Amniotic stem cell (primary cell): Measurements from ENCODE around the gene NSFL1C.

ENCODE experiments used
- DNase-seq: peaks from one replicate; lab custom pipeline; 2025; lab: John Stamatoyannopoulos, UW

NSFL1C gene

DNA sequence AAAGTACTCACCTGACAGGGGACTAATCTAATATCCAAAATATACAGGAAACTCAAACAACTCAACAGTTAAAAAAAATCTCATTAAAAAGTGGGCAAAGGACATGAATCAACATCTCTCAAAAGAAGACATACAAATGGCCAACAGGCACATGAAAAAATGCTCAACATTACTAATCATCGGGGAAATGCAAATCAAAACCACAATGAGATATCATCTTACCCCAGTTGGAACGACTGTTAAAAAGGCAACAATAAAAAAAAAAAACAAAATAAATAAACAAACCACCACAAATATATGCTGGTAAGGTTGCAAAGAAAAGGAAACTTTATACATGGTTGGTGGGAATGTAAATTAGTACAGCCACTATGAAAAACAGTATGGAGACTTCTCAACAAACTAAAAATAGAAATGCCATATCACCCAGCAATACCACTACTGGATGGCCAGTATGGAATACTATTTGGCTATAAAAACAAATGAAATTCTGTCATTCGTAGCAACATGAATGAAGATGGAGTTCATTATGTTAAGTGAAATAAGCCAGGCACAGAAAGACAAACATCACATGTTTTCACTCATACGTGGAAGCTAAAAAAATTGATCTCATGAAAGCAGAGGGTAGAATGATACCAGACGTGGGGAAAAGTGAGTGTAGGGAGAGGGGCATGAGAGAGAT is 17.9 kb upstream of the NSFL1C start:
- DNase-seq, result no peak

DNA sequence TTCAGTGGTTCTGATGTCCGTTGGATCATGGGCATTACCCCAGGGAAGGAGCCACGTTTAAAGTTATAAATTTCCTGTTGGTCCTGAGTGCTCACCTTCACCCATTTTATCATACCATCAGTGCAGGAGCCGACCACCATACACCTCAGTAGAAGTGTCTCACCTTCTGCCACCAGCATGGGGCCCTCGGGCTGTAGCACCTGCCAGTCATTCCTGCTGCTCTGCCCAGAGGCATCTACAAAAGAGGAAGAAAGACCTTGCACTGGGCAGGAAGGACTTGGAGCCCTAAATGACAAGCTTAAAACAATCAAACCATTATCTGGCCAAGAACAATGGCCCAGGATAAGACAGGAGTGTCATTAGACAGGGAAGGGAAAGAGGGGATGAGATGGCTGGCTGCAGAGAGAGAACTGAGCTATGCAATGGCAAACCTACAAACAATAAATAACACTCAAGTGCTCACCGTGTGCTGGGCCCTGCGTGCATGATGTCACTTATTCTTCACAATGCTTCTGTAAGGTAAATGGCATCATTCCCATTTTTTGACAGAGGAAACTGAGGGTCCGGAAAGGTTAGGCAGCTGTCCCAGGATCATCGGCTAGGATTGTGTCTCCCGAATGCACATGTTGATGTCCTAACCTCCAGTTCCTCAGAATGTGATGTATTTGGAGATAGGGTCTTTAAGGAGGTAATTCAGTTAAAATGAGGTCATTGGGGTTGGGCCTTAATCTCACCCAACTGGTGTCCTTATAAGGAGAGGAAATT is 13.4 kb upstream of the NSFL1C start:
- no peak for DNase-seq

DNA sequence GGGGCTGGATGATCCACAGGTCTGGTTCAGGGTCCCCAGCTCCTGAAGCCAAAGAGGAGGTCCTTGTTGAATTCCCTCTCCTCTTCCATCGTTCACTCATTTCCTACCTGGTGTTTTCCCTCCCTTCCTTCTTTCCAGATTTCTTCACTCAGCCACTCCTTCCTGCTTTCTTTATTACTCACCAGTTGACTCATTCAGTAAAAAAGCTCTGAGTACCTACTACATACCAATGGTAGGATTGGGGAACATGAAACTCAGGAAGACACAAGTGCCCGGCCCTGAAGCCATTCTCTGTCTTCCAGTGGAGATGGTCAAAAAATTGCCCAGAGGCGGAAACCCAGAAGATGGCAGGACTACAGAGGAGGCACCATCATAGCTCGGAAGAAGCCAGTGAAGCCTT is 11.9 kb upstream of the NSFL1C start:
- DNase-seq, result peak; percentile 33

DNA sequence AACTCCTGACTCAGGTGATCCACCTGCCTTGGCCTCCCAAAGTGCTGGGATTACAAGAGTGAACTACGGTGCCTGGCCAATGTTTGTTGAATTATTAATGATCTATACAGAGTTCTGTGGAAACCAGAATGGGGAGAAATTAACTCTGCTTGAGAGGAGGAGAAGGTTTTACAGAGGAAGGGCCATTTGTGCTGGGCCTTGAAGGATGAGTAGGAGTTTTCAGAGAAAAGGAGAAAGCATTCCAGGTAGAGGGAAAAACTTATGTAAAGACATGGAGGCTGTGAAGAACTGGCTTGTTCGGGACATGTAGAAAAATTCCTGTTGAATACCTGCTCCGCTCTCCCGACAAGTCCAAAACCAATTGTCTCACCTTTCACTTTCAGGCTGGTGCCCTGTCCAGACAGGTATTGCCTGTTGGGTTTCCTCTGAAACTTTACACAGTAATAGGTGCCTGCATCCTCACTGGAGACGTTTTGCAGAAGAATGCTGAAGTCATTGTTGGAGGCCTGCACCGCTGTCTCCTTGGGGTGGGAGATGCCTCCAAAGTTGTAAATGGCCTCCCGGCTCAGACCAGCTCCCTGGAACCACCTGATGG is 11.3 kb upstream of the NSFL1C start:
- DNase-seq, result no peak

DNA sequence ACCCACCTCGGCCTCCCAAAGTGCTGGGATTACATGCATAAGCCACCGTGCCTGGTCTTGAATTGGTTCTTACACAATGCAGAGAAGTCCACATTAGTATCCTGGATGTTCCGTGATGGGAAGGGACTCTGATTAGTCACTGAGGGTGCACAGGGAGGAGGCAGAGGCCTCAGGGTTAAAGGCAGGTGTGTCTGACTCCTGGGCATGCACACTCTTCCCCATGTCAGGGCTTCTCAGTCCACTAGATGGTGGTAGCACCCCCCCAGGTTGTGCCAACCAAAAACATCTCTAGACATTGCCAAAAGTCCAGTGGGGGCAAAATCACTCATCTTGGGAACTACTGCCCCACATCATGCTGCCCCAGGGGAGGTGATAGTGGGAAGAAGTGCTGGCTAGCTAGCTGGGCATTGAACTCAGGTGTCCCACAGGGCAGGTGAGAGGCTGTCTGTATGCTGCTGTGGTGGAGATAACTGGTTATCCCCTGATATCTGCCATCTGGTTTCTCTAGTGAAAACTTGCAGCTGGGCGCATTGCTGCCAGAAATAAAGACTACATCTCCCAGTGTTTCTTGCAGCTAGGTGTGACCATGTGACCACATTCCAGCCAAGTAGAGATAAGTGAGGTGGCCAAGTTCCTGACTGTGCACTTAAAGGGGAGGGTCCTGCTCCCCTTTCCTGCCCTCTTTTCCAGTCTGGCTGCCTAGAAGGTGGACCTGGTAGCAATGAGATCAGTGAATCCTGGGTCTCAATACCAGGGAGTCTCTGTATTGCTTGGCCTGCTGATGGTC is 8.4 kb upstream of the NSFL1C start:
- no peak for DNase-seq

DNA sequence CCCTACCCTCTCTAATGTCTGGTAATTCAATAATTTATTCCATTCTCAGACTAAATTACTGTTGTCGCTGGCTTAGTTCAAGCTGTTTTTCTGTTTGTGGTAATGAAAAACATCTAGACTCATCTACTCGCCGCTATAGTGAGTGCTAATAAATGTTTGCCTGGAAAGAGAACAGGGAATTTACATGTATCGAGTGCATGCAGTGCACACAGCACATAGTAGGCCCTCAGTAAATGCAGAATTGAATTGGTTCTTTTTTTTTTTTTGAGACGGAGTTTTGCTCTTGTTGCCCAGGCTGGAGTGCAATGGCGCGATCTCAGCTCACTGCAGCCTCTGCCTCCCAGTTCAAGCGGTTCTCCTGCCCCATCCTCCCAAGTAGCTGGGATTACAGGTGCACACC is 7.7 kb upstream of the NSFL1C start:
- DNase-seq, result no peak

DNA sequence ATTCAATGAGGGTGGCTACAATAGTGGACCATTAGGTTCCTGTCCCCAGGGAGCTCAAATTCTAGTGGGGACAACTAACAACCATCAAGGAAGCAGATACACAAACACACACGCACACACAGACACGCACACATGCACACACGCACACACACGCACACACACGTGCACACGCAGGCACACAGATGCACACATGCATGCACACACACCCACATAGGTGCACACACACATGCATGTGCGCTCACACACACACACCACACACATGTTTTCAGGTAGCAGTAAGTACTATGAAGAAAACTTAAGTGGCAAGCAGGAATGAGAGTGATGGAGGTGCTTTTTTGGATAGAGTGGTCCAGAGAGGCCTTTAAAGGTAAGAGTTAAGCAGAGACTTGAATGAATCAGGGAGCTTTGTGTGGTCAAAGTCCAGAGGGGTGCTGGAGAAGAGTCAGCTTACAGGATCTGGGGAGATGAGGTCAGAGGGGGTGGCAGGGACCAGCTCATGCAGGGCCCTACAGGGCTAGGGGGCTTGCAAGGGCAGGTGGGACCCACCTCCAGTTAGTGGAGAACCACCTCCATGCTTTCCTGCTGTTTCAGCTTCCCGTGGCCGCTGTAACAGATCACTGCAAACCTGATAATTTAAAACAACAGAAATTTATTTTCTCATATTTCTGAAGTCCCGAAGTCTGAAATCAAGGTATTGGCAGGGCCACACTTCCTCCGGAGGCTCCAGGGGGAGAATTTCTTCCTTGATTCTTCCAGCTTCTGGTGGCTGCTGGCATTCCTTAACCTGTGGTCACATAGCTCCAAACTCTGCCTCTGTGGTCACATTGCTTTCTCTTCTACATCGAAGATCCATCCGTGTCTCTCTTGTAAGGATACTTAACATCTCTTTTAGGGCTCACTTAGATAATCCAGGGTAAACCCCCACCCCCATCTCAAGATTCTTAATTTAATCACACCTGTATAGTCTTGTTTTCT is 6.9 kb upstream of the NSFL1C start:
- DNase-seq, result no peak

DNA sequence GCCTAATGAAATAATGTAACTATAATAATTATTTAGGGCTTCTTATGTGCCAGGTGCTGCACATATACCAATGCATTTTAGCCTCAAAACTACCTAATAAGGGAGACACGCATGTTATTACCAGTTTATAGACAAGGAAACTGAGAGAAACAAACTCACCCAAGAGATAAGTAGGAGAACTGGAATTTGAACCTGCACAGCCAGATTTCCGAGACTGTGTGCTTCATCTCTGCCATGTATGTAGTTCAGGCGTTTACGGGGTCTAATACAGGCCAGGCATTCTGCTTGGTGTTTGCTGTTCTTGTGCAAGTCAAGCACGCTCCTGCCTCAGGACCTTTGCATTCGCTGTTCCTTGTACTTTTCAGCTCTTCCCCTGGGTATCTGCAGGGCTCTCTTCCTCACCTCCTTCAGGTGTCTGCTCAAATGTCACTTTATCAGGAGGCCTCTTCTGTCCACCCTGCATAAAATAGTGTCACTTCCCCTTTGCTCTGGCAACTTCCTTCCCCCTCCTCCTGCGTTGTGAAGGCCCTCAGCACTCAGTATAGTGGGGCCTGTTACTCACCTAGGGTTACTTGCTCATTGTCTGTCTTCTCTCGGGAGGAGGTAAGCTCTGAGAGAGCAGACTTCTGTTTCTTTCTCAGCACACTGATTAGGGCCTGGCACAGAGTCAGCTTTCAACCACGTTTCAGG is 6.1 kb upstream of the NSFL1C start:
- no peak for DNase-seq

DNA sequence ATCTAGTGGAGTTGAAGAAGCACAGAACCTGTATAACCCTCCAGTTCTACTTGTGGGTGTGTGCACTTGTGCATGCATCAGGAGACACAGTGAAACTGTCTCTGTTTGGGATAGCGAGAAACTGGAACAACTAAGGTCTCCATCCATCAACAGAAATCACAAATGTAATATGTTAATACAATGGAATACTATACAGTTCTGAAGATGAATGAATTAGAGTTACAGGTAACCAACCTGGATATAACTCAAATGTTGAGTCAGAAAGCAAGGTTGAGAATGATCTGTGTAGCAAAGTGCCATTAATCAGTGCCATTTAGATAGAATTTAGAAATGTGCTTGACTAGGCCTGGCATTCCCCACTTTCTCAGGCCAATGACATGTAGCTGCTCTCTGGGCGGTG is 4.6 kb upstream of the NSFL1C start:
- DNase-seq, result no peak

DNA sequence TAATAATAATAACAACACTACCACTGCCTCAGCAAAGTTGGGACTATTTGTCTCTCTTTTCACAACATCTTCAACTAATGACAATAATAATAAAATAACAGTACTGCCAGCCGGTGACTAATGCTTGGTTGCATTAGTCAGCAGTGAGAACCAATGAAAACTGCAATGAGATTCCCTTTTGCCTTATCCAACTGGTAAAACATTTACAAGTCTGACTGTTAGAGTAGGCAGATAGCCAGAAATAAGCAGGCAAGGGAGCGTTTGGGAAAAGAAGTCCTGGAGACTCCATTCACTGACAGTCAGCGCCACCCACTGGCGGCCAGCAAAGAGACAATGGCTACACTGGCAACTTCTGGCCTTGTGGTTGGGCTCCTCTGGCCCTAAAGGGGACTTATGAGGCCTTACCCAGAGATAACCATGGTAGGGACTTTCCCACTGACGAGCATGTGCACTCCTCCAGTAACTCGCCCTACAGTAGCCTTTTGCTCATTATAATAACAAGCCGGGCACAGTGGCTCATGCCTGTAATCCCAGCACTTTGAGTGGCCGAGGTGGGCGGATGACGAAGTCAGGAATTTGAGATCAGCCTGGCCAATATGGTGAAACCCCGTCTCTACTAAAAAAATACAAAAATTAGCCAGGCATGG is 3.4 kb upstream of the NSFL1C start:
- DNase-seq, result peak; percentile 96

DNA sequence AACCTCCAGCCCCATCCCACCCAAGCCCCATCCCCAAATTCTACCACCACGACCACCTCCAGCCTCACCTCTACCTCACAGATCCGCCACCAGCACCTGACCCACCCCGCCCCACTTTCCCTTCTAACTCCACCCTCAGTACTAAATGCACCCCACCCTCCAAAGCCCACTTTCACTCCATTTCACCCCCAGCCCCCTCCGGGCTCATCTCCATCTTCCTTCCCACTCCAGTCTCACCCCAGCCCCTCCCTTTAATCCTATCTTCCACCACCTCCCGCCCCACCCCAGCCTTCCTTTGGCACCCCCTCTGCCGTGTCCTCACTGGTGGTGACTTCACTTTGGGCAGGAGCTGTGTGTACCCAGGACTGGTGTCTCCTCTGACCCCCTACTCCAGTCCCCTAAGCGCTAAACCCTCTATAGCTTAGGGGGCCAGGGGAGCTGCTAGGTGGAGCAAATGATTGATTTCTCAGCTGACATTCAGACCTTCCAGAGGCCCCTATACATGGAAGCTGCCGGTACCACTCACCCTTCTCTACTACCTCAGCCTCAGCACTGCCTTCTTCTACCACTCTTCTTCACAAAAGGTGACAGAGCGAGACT is 2.8 kb upstream of the NSFL1C start:
- no peak for DNase-seq

DNA sequence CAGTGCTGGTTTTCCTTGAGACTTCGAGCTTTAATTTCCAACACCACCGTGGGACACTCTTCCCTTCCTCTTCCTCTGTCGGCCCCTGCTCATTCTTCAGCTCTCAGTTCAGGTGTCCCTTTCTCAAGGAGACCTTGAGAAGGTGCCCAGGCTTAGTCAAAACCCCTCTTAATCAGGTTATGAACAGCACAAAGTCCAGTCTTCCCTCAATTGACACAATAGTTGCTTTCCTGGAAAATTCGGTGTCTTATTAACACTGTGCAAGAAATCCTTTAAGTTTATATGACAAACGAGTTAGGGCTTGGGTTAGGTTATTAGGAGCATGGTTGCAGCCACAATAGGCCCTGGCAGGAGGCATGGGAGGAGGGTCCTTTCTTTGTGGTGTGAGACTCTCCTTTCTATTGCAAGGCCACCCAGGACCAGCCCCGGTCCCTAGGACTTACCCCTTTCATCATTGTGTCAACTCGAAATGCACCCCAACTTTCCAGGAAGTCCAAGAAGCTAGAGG is 1.5 kb upstream of the NSFL1C start:
- DNase-seq, result no peak

DNA sequence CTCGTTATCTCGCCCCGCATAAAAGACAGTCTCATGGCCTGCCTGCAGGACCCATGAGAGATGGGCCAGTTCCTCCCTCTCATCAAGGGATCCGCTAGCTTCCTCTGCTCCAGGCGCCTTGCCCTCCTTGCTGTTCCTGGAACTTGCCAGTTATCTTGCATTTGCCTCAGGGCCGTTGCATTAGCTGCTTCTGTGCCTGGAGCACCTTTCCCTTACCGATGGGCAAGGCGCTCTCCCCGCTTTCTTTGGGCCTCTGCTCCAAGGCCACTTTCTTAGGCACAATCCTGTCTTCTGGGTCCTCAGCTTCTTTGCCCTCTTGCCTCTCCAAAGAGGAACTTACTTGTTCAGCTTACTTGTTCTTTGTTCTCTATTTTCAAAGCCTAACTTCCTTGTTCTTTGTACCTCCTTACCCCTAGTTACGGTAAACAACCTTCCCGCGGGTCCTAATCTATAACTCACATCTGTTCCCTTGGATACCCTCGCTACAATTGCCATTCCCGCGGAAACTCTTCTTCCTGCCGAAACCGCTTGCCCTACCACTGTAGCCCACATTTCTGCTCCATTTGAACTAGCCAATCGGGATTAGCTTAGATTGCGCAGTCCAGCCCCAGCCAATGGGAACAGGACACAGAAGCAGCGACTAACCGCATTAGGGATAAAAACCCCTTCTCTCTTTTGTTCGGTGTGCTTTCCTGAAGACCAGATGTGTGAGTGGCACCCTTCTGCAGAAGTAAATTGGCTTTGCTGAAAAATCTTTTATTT is 887 bp upstream of the NSFL1C start:
- no peak for DNase-seq

DNA sequence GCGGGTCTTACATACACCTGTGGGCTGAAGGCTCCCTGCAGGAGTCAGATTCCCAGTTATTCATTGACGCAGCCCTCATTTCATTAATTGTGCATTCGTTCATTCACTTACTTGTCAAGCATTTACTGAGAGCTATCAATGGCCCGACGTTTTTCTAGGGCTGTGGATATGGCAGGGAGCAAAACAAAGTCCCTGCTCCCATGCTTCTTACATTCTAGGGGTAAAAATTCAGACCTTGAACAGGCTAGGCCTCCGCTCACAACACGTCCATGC is 369 bp upstream of the NSFL1C start:
- DNase-seq, result no peak

DNA sequence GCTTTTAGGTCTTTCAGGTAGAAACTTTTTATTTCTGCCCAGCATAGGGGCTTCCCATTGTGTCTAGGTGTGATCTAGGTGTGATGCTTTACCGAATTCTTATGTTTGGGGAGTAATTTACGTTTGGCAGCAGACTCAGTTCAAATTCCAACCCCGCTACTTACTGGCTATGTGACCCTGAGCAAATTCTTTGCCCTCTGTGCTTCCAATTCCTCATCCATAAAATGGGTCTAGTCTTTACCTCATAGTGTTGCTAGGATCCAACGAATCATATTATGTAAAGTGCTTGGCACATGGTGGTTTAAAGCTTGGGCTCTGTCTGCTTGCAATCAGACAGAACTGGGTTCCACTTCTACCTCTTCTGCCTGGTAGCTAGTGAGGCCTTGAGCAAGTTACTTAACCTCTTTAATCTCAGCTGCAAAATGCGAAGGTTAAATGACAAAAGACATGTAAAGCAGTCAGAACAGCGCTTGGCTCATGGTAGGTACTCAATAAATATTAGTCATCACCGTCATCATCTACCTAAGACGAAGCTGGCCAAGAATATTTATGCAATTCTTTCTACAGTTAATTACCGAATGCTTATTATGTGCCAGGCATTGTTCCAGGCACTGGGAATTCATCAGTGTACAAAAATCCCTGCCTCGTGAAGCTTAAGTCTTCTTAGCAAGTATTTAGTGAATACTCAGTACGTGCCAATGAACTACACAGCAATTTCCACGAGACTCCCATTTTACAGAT is 1.0 kb downstream of the NSFL1C start:
- DNase-seq, result no peak

DNA sequence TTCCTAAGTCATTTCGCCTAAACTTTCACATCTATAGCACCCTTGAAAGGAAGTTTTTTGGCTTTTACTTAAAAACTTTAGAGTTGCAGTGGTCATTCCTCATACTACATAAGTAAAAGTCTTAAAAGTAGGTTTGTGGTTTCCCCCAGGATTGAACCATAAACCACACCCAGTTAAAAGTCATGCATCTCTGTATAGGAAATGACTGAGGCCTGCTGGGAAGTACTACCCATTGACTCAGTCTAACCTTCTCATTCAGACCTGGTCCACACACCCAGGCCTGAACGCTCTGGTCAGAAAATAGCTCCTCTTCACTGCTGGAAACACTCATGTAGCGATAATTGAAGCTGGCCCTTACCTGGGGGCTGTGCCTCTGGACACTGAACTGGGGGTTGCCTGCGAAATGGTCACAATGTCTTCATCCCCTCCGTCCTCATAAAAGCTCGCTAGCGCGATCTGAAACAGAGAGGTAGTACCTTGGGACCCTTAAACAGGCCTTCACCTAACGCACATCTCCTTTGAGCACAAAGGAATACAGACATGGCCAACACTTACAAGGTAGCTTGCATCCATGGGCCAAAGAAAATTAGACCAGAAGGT is 2.6 kb downstream of the NSFL1C start:
- no peak for DNase-seq

DNA sequence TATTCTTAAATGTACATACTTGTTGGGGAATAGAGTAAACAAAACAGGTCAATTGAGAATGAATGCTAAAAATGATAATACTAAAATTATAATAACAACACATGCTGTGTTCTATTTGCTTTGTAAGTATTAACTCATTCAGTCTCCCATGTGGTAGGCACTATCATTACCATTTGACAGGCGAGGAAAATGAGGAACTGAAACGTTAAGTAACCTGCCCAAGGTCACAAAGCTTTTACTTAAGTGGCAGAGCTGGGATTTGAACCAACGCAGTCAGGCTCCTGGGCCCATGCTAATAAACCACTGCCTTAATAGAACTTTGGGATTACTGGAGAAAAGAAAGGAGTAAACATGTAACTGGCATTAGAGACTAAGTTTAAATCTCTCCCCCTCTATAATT is 3.8 kb downstream of the NSFL1C start:
- DNase-seq, result no peak

DNA sequence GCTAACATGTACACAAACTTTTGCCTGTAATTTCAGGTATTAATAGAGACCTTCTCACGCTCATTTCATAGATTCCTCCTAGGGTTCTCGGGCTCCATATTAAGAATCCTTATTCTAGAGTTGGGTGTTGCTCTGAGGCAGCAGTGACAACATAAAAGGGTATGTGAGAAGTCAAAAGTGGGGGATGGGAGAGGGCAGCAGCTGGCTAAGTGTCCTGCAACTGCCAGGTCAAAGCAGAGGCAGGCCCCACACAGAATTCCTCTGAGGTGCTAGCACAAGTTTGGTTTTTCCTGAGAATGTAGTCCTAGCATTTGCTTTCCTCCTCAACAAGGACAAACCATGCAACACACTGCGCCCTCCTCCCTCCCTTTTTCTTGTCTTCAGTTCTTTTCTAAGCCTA is 4.6 kb downstream of the NSFL1C start:
- no peak for DNase-seq
